ENCODE measurements around the gene CPEB4. TPM values are rescaled to one million over a fixed set of nuclear protein-coding genes. Genes with fewer than 3 reads are reported as not detected.

Gene CPEB4
- total RNA-seq: 10 to 100 TPM; 42.1 to 58.7 (median 49.3) TPM

- TF ChIP-seq CTCF (IDR thresholded peaks at IDR 0.05; ENCODE audit: low read depth): no peak
Measured at GRCh38 chr5:173887610-173888472, at the start of gene CPEB4. TSS of gene CPEB4 (plus strand) at chr5:173888349. CDS start at chr5:173889734, 1,385 bp downstream.

- no peak for TF ChIP-seq CTCF (IDR thresholded peaks at IDR 0.05; ENCODE audit: low read depth)
Measured at GRCh38 chr5:173839117-173839713, 48.9 kb upstream of the CPEB4 start.

- no peak for TF ChIP-seq CTCF (IDR thresholded peaks at IDR 0.05; ENCODE audit: low read depth)
Measured at GRCh38 chr5:173840111-173840983, 47.8 kb upstream of the CPEB4 start.

- no peak for TF ChIP-seq CTCF (IDR thresholded peaks at IDR 0.05; ENCODE audit: low read depth)
Measured at GRCh38 chr5:173841710-173842109, 46.4 kb upstream of the CPEB4 start.

- no peak for TF ChIP-seq CTCF (IDR thresholded peaks at IDR 0.05; ENCODE audit: low read depth)
Measured at GRCh38 chr5:173843794-173844193, 44.4 kb upstream of the CPEB4 start.

GRCh38 chr5:173845321-173845720, 42.8 kb upstream of the CPEB4 start:
- no peak for TF ChIP-seq CTCF (IDR thresholded peaks at IDR 0.05; ENCODE audit: low read depth)
